HCT116 (cell line): ENCODE results near the gene TTC23. TPM values are rescaled to one million over a fixed set of nuclear protein-coding genes. Genes with fewer than 3 reads are reported as not detected.

Source experiments
- ATAC-seq: fragments of 200-7000 bp; cut with Tn5 transposase; 2 replicates; pipeline ENCODE4 v1.9.1; 2020; ENCODE audit warnings: mild to moderate bottlenecking, moderate library complexity
- BruUV-seq: library from RNA; stranded (reverse); fragments of 400-500 nt; replicated peaks from 2 replicates; lab custom pipeline; 2021; lab: Mats Ljungman, UMichigan
- CTCF ChIA-PET: fragments of 300-600 bp; sonication (Branson Sonifier 250); formaldehyde crosslinking; loops from one replicate; lab custom pipeline; 2021; ENCODE audit warnings: antibody characterized with exemption; lab: Charles Lee
- POLR2A ChIA-PET: fragments of 300-600, 350-600 bp; sonication (Branson Sonifier 250); formaldehyde crosslinking; loops from one replicate; lab custom pipeline; 2021; ENCODE audit warnings: antibody characterized with exemption; lab: Charles Lee
- RAD21 ChIA-PET, 2 experiments: fragments of 300-600 bp; sonication (Branson Sonifier 250); formaldehyde crosslinking; loops; one replicate each; lab custom pipeline; 2023; ENCODE audit warnings: low total read pairs in 2 of 2; ENCODE audit not compliant: uncharacterized antibody in 2 of 2, unreplicated experiment in 2 of 2, low non-redundant PET in 1 of 2; lab: Charles Lee
- DNase-seq: peaks from one replicate; pipeline ENCODE4 v3.0.0-alpha.2; 2010; ENCODE audit warnings: low read depth, low spot score
- H2AFZ ChIP-seq: fragments of 200-600 bp; shearing (Covaris generic), sonication (generic); 2 replicates; pipeline ENCODE4 v1.6.1; 2017; ENCODE audit warnings: low read depth, mixed run types, mixed read lengths, antibody characterized with exemption, low read length; ENCODE audit not compliant: poor library complexity, severe bottlenecking
- H3K27ac ChIP-seq: 2 replicates; pipeline ENCODE4 v1.5.1; 2012; ENCODE audit warnings: low read depth, low read length
- H3K27me3 ChIP-seq: fragments of 200-600 bp; sonication (generic); 2 replicates; pipeline ENCODE4 v1.6.1; 2016; ENCODE audit warnings: mixed run types, low read length, mixed read lengths; ENCODE audit not compliant: insufficient read depth
- H3K36me3 ChIP-seq, 2 experiments: fragments of 200-500 bp in 1 of 2; fragments of 200-600 bp in 1 of 2; sonication (Bioruptor generic) in 1 of 2; sonication (generic) in 1 of 2; 2 replicates each; pipeline versions ENCODE4 v1.5.1 to v1.6.1; 2014 to 2016; ENCODE audit warnings: low read length in 2 of 2, inconsistent platforms in 1 of 2, mixed read lengths in 1 of 2, mixed run types in 1 of 2; ENCODE audit not compliant: insufficient read depth in 2 of 2, control insufficient read depth in 1 of 2
- H3K4me1 ChIP-seq, 2 experiments: fragments of 200-600 bp in 1 of 2; sonication (generic) in 1 of 2; 2 replicates each; pipeline versions ENCODE4 v1.5.1 to v1.6.1; 2012 to 2017; ENCODE audit warnings: low read length in 2 of 2, inconsistent platforms in 1 of 2, mild to moderate bottlenecking in 1 of 2, mixed read lengths in 1 of 2, mixed run types in 1 of 2, moderate library complexity in 1 of 2; ENCODE audit not compliant: insufficient read depth in 2 of 2, control insufficient read depth in 1 of 2
- H3K4me2 ChIP-seq: fragments of 200-600 bp; sonication (generic); 2 replicates; pipeline ENCODE4 v1.6.1; 2017; ENCODE audit warnings: mixed run types, low read length, mixed read lengths
- H3K4me3 ChIP-seq, 2 experiments: fragments of 200-600 bp in 1 of 2; sonication (generic) in 1 of 2; replicated peaks in 1 of 2; 2 replicates each; pipeline ENCODE4 v1.5.1; 2011 to 2016; ENCODE audit warnings: low read length in 2 of 2, control low read depth in 1 of 2, low read depth in 1 of 2, mild to moderate bottlenecking in 1 of 2, mixed read lengths in 1 of 2, mixed run types in 1 of 2
- H3K79me2 ChIP-seq: fragments of 200-600 bp; sonication (generic); 2 replicates; pipeline ENCODE4 v1.6.1; 2017; ENCODE audit warnings: mild to moderate bottlenecking, mixed run types, low read length, moderate library complexity, mixed read lengths; ENCODE audit not compliant: insufficient read depth
- H3K9ac ChIP-seq: fragments of 200-600 bp; sonication (generic); 2 replicates; pipeline ENCODE4 v1.6.1; 2016; ENCODE audit warnings: low read length, mixed read lengths
- H3K9me2 ChIP-seq: fragments of 200-600 bp; sonication (generic), shearing (Covaris generic); 2 replicates; pipeline ENCODE4 v1.6.1; 2017; ENCODE audit warnings: mixed run types, mild to moderate bottlenecking, moderate library complexity; ENCODE audit not compliant: insufficient read depth
- H3K9me3 ChIP-seq, 2 experiments: fragments of 200-500 bp in 1 of 2; fragments of 200-600 bp in 1 of 2; sonication (Bioruptor generic) in 1 of 2; sonication (generic) in 1 of 2; 2 replicates each; pipeline ENCODE4 v1.6.1; 2014 to 2017; ENCODE audit warnings: low read length in 2 of 2, mixed read lengths in 2 of 2, inconsistent platforms in 1 of 2, low read depth in 1 of 2, mild to moderate bottlenecking in 1 of 2, mixed run types in 1 of 2, moderate library complexity in 1 of 2; ENCODE audit not compliant: control insufficient read depth in 1 of 2, insufficient read depth in 1 of 2
- H4K20me1 ChIP-seq: fragments of 200-600 bp; sonication (generic), shearing (Covaris generic); 2 replicates; pipeline ENCODE4 v1.6.1; 2017; ENCODE audit warnings: mixed run types, mild to moderate bottlenecking, moderate library complexity; ENCODE audit not compliant: insufficient read depth
- ELF1 ChIP-seq: IDR thresholded peaks from 2 replicates; pipeline ENCODE4 v1.6.1; 2012; ENCODE audit warnings: low read depth, borderline replicate concordance
- JUND ChIP-seq: IDR thresholded peaks from 2 replicates; pipeline ENCODE4 v1.6.1; 2012
- POLR2A ChIP-seq: IDR thresholded peaks from 2 replicates; pipeline ENCODE4 v1.7.0; 2011; ENCODE audit warnings: borderline replicate concordance; ENCODE audit not compliant: insufficient read depth, insufficient read length; ENCODE audit errors: extremely low read depth
- POLR2AphosphoS5 ChIP-seq: IDR thresholded peaks from 2 replicates; pipeline ENCODE4 v1.6.1; 2011; ENCODE audit warnings: mild to moderate bottlenecking, low read depth, low read length, moderate library complexity
- RAD21 ChIP-seq: IDR thresholded peaks from 2 replicates; pipeline ENCODE4 v1.6.1; 2012; ENCODE audit warnings: low read depth, mild to moderate bottlenecking
- SIN3A ChIP-seq: IDR thresholded peaks from 2 replicates; pipeline ENCODE4 v1.6.1; 2012; ENCODE audit warnings: low read depth
- SP1 ChIP-seq: IDR thresholded peaks from 2 replicates; pipeline ENCODE4 v1.6.1; 2012; ENCODE audit warnings: low read depth
- SRF ChIP-seq: IDR thresholded peaks from 2 replicates; pipeline ENCODE4 v1.6.1; 2012; ENCODE audit warnings: low read depth
- TCF7L2 ChIP-seq: IDR thresholded peaks from 2 replicates; pipeline ENCODE4 v1.7.0; 2011; ENCODE audit warnings: borderline replicate concordance, inconsistent platforms; ENCODE audit not compliant: insufficient read depth, insufficient read length; ENCODE audit errors: extremely low read depth
- YY1 ChIP-seq: IDR thresholded peaks from 2 replicates; pipeline ENCODE4 v1.6.1; 2011; ENCODE audit warnings: low read length, low read depth, moderate library complexity, mild to moderate bottlenecking; ENCODE audit not compliant: insufficient replicate concordance; ENCODE audit errors: extremely low read depth
- ZNF274 ChIP-seq: fragments of 200-500 bp; sonication (Bioruptor generic); IDR thresholded peaks from 2 replicates; pipeline ENCODE4 v1.6.1; 2014; ENCODE audit warnings: mild to moderate bottlenecking, low read depth, low read length, inconsistent platforms
- intact Hi-C: fragments of 100-400 bp; cut with micrococcal nuclease; formaldehyde crosslinking; loops from 2 replicates; pipeline ENCODE4 v1.10.0; 2022
- total RNA-seq: library from RNA; stranded (reverse); gene quantifications from one replicate; pipeline ENCODE4 v1.2.1, GENCODE V29; 2021; ENCODE audit not compliant: unreplicated experiment

TTC23 gene
- total RNA-seq, 1 experiment from 2014 or later: 10.2 TPM

- Histone ChIP-seq H3K27ac (no peak overlapping the region), H3K9me3 (no peaks in the 10 kb centered on the region), H3K9ac (no peak overlapping the region), H3K36me3 (no peaks in the 10 kb centered on the region), H2AFZ (no peak overlapping the region), H3K4me2 (no peak overlapping the region), H3K27me3 (no peaks in the 10 kb centered on the region), H4K20me1 (no peaks in the 10 kb centered on the region), H3K4me1 (peaks cover 3 to 16% of the 10 kb centered on the region in 2 experiments; a peak in 3 of 4 replicates), H3K4me3 (no peak overlapping the region), H3K79me2 (no peaks in the 10 kb centered on the region), H3K9me2 (no peaks in the 10 kb centered on the region)
- ChIA-PET POLR2A (interaction anchor here (0.6 kb wide), 1 partner anchor 17 kb away, joined by 3 read pairs; no protein-coding TSS in a partner anchor), CTCF (interaction anchor here (0.8 to 1.7 kb wide), 2 partner anchors 27 to 107 kb away, joined by 4 to 5 read pairs; no protein-coding TSS in a partner anchor), RAD21 (no interaction called here)
- no peak for DNase-seq
- intact Hi-C loops: loop anchor here (5.0 to 10.0 kb wide), 2 partner anchors 149 to 652 kb away; partner anchors contain the start of gene LRRC28
- no peak for ATAC-seq
- TF ChIP-seq JUND (no peak), YY1 (no peak), SIN3A (no peak), RAD21 (no peak), POLR2A (no peak), POLR2AphosphoS5 (no peak), SRF (no peak), TCF7L2 (no peak), ELF1 (no peak), SP1 (no peak), ZNF274 (no peak)
- no TSS peak for BruUV-seq
These were observed 146.1 kb downstream of the TTC23 start for GRCh38 chr15:99103279-99103678.
